ENCODE results near the gene OPN1LW.
A peak's percentile ranks its signal among the peaks of the same experiment; 100 is the strongest.

OPN1LW gene

DNA sequence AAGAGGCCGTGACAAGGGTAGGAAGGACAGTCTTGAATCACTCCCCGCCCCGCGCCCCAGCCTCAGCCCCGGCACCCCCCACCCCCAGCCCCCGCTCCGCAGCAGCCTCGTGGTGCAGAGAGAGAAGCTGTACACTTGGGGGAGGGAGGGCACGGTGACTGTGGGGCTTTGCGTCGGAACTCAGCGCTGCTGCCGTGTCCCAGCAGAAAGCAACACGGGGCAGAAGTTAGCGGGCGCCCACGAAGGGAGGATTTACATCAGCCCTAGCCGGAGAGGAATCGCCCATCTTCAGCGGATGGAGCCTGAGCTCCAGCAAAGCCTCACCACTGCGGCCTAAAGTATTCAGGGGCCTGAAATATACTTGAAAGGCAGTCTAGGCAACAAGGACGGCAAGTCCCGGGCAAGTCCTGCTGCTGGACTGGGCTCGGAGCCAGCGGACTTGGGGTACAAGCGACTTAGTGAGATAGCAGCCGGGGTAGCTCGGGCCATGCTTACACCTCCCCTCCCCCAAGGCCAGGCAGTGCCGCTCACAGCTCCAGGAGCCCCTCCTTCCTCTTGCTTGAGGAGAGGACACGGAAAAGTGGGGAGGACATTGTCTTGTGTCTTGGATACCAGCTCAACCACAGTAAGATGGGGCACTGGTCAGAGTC, 18.5 kb upstream of the OPN1LW start:
- Histone ChIP-seq H2AK5ac (ENCODE audit: low read length) (no peak overlapping the region), H3K27ac (ENCODE audit: low read depth, low read length) (no peak overlapping the region), H2BK5ac (ENCODE audit: low read length) (no peak overlapping the region), H2BK15ac (replicated peaks; ENCODE audit: low read depth) (no peak overlapping the region), H3K79me2 (ENCODE audit: control insufficient read depth, insufficient read depth, low read length) (no peaks in the 10 kb centered on the region), H4K5ac (ENCODE audit: low read length) (no peak overlapping the region), H3K79me1 (ENCODE audit: low read length) (no peaks in the 10 kb centered on the region), H3K18ac (ENCODE audit: low read length) (no peak overlapping the region), H3K27me3 (ENCODE audit: insufficient read depth, low read length, poor library complexity) (no peaks in the 10 kb centered on the region), H4K8ac (ENCODE audit: low read depth, low read length) (no peak overlapping the region), H3K4me1 (ENCODE audit: control insufficient read depth, low read depth, low read length) (no peaks in the 10 kb centered on the region), H2BK120ac (ENCODE audit: low read depth, low read length) (no peak overlapping the region), H3K4me2 (ENCODE audit: low read length) (no peak overlapping the region), H3K4ac (ENCODE audit: low read depth, low read length) (no peak overlapping the region), H3K36me3 (ENCODE audit: control insufficient read depth, insufficient read depth, low read length) (no peaks in the 10 kb centered on the region), H3K4me3 (ENCODE audit: low read length) (no peak overlapping the region), H3K23ac (ENCODE audit: low read length) (no peak overlapping the region), H3K56ac (ENCODE audit: low read length) (no peak overlapping the region), H3K9ac (ENCODE audit: low read length) (no peak overlapping the region)
- DNase-seq = no peak
- WGBS (ENCODE audit: extremely low coverage, insufficient coverage, low lambda C conversion rate) = no CpG with 5 or more reads among the region's 30 CpGs

DNA sequence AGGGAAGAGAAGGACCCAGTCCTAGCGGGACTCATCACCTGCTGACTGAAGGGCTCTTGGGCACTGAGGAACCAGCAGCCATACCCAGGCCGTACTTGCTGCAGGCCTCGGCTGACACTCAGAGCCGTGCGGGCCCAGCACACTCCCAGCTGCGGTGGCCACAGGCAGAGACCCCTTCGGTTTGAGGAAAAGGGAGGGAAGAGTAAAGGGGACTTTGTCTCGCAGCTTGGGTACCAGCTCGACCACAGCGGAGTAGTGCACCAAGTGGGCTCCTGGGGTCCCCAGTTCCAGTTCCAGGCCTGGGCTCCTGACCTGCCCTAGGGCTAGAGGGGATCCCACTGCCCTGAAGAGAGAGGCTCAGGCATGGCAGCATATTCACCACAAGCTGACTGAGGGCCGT, 17.9 kb upstream of the OPN1LW start:
- no peak overlapping the region for H3K4me2 ChIP-seq (ENCODE audit: low read length)
- no peaks in the 10 kb centered on the region for H3K4me1 ChIP-seq (ENCODE audit: control insufficient read depth, low read depth, low read length)
- H3K18ac ChIP-seq (ENCODE audit: low read length) = no peak overlapping the region
- no CpG with 5 or more reads among the region's 11 CpGs for whole genome bisulfite sequencing (ENCODE audit: extremely low coverage, insufficient coverage, low lambda C conversion rate)
- H3K27me3 ChIP-seq (ENCODE audit: insufficient read depth, low read length, poor library complexity) = no peaks in the 10 kb centered on the region
- no peak overlapping the region for H2BK5ac ChIP-seq (ENCODE audit: low read length)
- no peak overlapping the region for H3K4ac ChIP-seq (ENCODE audit: low read depth, low read length)
- no peak overlapping the region for H3K9ac ChIP-seq (ENCODE audit: low read length)
- H3K79me1 ChIP-seq (ENCODE audit: low read length) = no peaks in the 10 kb centered on the region
- no peak overlapping the region for H3K27ac ChIP-seq (ENCODE audit: low read depth, low read length)
- no peak for DNase-seq
- no peaks in the 10 kb centered on the region for H3K36me3 ChIP-seq (ENCODE audit: control insufficient read depth, insufficient read depth, low read length)
- H3K56ac ChIP-seq (ENCODE audit: low read length) = peak overlapping the region; percentile 2
- no peaks in the 10 kb centered on the region for H3K79me2 ChIP-seq (ENCODE audit: control insufficient read depth, insufficient read depth, low read length)
- no peak overlapping the region for H2BK15ac ChIP-seq (replicated peaks; ENCODE audit: low read depth)
- H2AK5ac ChIP-seq (ENCODE audit: low read length) = no peak overlapping the region
- no peak overlapping the region for H2BK120ac ChIP-seq (ENCODE audit: low read depth, low read length)
- no peak overlapping the region for H3K23ac ChIP-seq (ENCODE audit: low read length)
- no peak overlapping the region for H4K8ac ChIP-seq (ENCODE audit: low read depth, low read length)
- H3K4me3 ChIP-seq (ENCODE audit: low read length) = no peak overlapping the region
- no peak overlapping the region for H4K5ac ChIP-seq (ENCODE audit: low read length)

- Histone ChIP-seq H3K36me3 (ENCODE audit: control insufficient read depth, insufficient read depth, low read length) (no peaks in the 10 kb centered on the region), H2BK15ac (replicated peaks; ENCODE audit: low read depth) (no peak overlapping the region), H2BK120ac (ENCODE audit: low read depth, low read length) (no peak overlapping the region), H3K56ac (ENCODE audit: low read length) (no peak overlapping the region), H3K23ac (ENCODE audit: low read length) (no peak overlapping the region), H3K4me1 (ENCODE audit: control insufficient read depth, low read depth, low read length) (no peaks in the 10 kb centered on the region), H3K4me3 (ENCODE audit: low read length) (no peak overlapping the region), H4K8ac (ENCODE audit: low read depth, low read length) (no peak overlapping the region), H3K18ac (ENCODE audit: low read length) (no peak overlapping the region), H3K79me1 (ENCODE audit: low read length) (no peaks in the 10 kb centered on the region), H2BK5ac (ENCODE audit: low read length) (no peak overlapping the region), H3K4me2 (ENCODE audit: low read length) (no peak overlapping the region), H2AK5ac (ENCODE audit: low read length) (no peak overlapping the region), H3K27me3 (ENCODE audit: insufficient read depth, low read length, poor library complexity) (no peaks in the 10 kb centered on the region), H3K79me2 (ENCODE audit: control insufficient read depth, insufficient read depth, low read length) (no peaks in the 10 kb centered on the region), H3K27ac (ENCODE audit: low read depth, low read length) (no peak overlapping the region), H4K5ac (ENCODE audit: low read length) (no peak overlapping the region), H3K4ac (ENCODE audit: low read depth, low read length) (no peak overlapping the region), H3K9ac (ENCODE audit: low read length) (no peak overlapping the region)
- WGBS (ENCODE audit: extremely low coverage, insufficient coverage, low lambda C conversion rate) = no CpG with 5 or more reads among the region's 4 CpGs
- no peak for DNase-seq
Measured at GRCh38 chrX:154131955-154132354, 12.1 kb upstream of the OPN1LW start.

DNA sequence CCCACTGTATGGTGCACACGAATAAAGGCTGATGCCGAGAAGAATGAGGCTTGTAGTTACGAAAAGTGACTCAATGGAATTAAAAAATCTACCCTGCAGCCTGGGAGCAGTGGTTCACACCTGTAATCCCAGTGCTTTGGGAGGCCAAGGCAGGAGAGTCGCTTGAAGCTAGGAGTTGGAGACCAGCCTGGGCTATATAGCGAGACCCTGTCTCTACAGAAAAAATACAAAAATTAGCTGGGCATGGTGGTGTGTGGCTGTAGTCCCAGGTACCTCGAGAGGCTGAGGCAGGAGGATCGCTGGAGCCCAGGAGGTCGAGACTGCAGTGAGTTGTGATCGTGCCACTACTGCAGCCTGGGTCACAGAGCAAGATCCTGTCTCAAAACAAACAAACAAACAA, 11.7 kb upstream of the OPN1LW start:
- Histone ChIP-seq H3K79me2 (ENCODE audit: control insufficient read depth, insufficient read depth, low read length) (no peaks in the 10 kb centered on the region), H4K8ac (ENCODE audit: low read depth, low read length) (no peak overlapping the region), H3K4me3 (ENCODE audit: low read length) (no peak overlapping the region), H3K18ac (ENCODE audit: low read length) (no peak overlapping the region), H4K5ac (ENCODE audit: low read length) (no peak overlapping the region), H3K36me3 (ENCODE audit: control insufficient read depth, insufficient read depth, low read length) (no peaks in the 10 kb centered on the region), H3K56ac (ENCODE audit: low read length) (no peak overlapping the region), H3K27ac (ENCODE audit: low read depth, low read length) (no peak overlapping the region), H2BK120ac (ENCODE audit: low read depth, low read length) (no peak overlapping the region), H3K9ac (ENCODE audit: low read length) (no peak overlapping the region), H3K4me2 (ENCODE audit: low read length) (no peak overlapping the region), H3K4ac (ENCODE audit: low read depth, low read length) (no peak overlapping the region), H3K23ac (ENCODE audit: low read length) (no peak overlapping the region), H3K4me1 (ENCODE audit: control insufficient read depth, low read depth, low read length) (no peaks in the 10 kb centered on the region), H2BK15ac (replicated peaks; ENCODE audit: low read depth) (no peak overlapping the region), H3K79me1 (ENCODE audit: low read length) (no peaks in the 10 kb centered on the region), H2BK5ac (ENCODE audit: low read length) (no peak overlapping the region), H3K27me3 (ENCODE audit: insufficient read depth, low read length, poor library complexity) (no peaks in the 10 kb centered on the region), H2AK5ac (ENCODE audit: low read length) (no peak overlapping the region)
- WGBS (ENCODE audit: extremely low coverage, insufficient coverage, low lambda C conversion rate) = no CpG with 5 or more reads among the region's 9 CpGs
- no peak for DNase-seq

- Histone ChIP-seq H3K4me3 (ENCODE audit: low read length) (no peak overlapping the region), H2BK120ac (ENCODE audit: low read depth, low read length) (no peak overlapping the region), H3K4me2 (ENCODE audit: low read length) (no peak overlapping the region), H3K27ac (ENCODE audit: low read depth, low read length) (no peak overlapping the region), H3K36me3 (ENCODE audit: control insufficient read depth, insufficient read depth, low read length) (no peaks in the 10 kb centered on the region), H3K56ac (ENCODE audit: low read length) (no peak overlapping the region), H4K8ac (ENCODE audit: low read depth, low read length) (no peak overlapping the region), H2BK15ac (replicated peaks; ENCODE audit: low read depth) (no peak overlapping the region), H3K79me2 (ENCODE audit: control insufficient read depth, insufficient read depth, low read length) (no peaks in the 10 kb centered on the region), H3K4ac (ENCODE audit: low read depth, low read length) (no peak overlapping the region), H2AK5ac (ENCODE audit: low read length) (no peak overlapping the region), H3K4me1 (ENCODE audit: control insufficient read depth, low read depth, low read length) (no peaks in the 10 kb centered on the region), H2BK5ac (ENCODE audit: low read length) (no peak overlapping the region), H3K18ac (ENCODE audit: low read length) (no peak overlapping the region), H4K5ac (ENCODE audit: low read length) (no peak overlapping the region), H3K9ac (ENCODE audit: low read length) (no peak overlapping the region), H3K27me3 (ENCODE audit: insufficient read depth, low read length, poor library complexity) (no peaks in the 10 kb centered on the region), H3K79me1 (ENCODE audit: low read length) (no peaks in the 10 kb centered on the region), H3K23ac (ENCODE audit: low read length) (no peak overlapping the region)
- no CpG with 5 or more reads among the region's 7 CpGs for WGBS (ENCODE audit: extremely low coverage, insufficient coverage, low lambda C conversion rate)
- no peak for DNase-seq
Measured at GRCh38 chrX:154135458-154136229, 8.4 kb upstream of the OPN1LW start.

Data from mesendoderm (in vitro differentiated cells).